Activated naive CD8-positive, alpha-beta T cell treated with anti-CD3 and anti-CD28 coated beads for 36 hours (primary cell): Measurements from ENCODE around the gene PGGT1B. TPM values are rescaled to one million over a fixed set of nuclear protein-coding genes. Genes with fewer than 3 reads are reported as not detected.

ENCODE experiments used
- DNase-seq: peaks from one replicate; pipeline ENCODE4 v3.0.0; 2021
- H3K27ac Mint-ChIP-seq: one replicate; pipeline ENCODE4 v1.8.0; 2022; ENCODE audit warnings: mild to moderate bottlenecking, moderate library complexity, mixed read lengths
- H3K27me3 Mint-ChIP-seq: one replicate; pipeline ENCODE4 v1.8.0; 2022; ENCODE audit warnings: mild to moderate bottlenecking, mixed read lengths
- H3K36me3 Mint-ChIP-seq: one replicate; pipeline ENCODE4 v1.8.0; 2021; ENCODE audit warnings: mild to moderate bottlenecking, mixed read lengths
- H3K4me1 Mint-ChIP-seq: one replicate; pipeline ENCODE4 v1.8.0; 2021; ENCODE audit warnings: mixed read lengths
- H3K4me3 Mint-ChIP-seq: one replicate; pipeline ENCODE4 v1.8.0; 2022; ENCODE audit warnings: mild to moderate bottlenecking, moderate library complexity, mixed read lengths
- H3K9me3 Mint-ChIP-seq: one replicate; pipeline ENCODE4 v1.8.0; 2022; ENCODE audit warnings: mixed read lengths
- total RNA-seq, 2 experiments: library from RNA; stranded (reverse); gene quantifications; one replicate each; pipeline ENCODE4 v1.2.3, GENCODE V29; 2021

The PGGT1B gene
- total RNA-seq, 2 experiments from 2014 or later: 47.9 TPM

DNA sequence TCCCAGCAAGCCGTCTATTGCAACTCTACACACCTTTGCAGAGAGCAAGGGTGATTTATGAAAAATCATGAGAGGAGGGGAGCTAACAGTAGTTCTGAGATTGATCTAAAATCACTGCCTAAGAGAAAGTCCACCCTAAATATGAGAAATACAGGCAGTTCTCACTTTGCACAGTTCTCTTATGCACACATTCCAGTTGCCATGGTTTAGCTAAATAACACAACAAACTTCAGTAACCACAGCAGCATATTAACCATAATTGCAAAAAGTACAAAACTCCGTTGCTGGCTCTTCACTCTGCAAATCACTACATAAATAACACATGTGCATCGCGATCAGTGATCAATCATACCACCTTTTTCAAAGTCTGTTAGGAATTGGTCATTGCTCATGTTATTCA lies 31.1 kb downstream of the PGGT1B start:
- H3K27ac Mint-ChIP-seq: no peak overlapping the region
- no peak overlapping the region for H3K4me3 Mint-ChIP-seq
- peaks cover 30% of the 10 kb centered on the region for H3K36me3 Mint-ChIP-seq
- H3K4me1 Mint-ChIP-seq: peaks cover 9% of the 10 kb centered on the region
- H3K27me3 Mint-ChIP-seq: no peaks in the 10 kb centered on the region
- no peak for DNase-seq
- no peaks in the 10 kb centered on the region for H3K9me3 Mint-ChIP-seq

DNA sequence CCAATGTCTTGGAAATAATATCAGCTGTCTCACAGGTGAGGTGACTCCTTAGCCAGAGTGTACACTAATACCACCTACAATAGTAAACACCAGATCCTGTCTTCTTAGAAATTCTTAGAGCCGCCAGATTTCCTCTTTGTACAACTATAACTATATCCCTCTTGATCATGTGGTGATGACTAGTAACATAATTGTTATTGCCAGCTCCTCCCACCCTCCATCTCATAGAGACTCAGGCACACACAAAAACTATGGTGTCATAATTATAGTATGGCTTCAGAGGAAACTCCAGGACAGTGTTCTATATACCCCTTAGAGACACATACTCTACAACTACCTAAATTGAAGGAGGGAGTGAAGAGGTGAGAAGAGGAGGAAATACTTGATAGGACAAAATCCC lies 33.1 kb downstream of the PGGT1B start:
- Mint-ChIP-seq H3K4me1 (peaks cover 6% of the 10 kb centered on the region), H3K9me3 (no peaks in the 10 kb centered on the region), H3K4me3 (no peak overlapping the region), H3K36me3 (peaks cover 32% of the 10 kb centered on the region), H3K27me3 (no peaks in the 10 kb centered on the region), H3K27ac (no peak overlapping the region)
- DNase-seq: no peak

DNA sequence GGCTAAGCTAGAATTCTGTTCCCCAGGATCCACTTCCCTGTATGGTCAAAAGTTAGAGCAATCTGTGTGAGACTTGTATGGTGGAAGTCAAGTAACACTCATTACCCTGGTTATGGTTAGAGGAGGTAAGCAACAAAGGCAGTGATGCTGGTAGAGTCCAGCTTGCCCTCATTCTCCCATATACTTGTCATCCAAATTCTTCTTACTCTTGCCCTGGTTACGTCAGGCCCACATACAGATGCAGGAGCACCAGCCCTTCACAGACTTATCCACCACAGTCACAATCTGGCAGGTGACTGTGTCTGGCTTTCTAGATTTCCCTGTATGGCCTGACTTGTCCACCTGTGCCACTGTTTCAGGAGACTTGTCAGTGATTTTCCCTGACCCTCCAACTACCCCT lies 35.4 kb downstream of the PGGT1B start:
- Mint-ChIP-seq H3K36me3 (peaks cover 28% of the 10 kb centered on the region), H3K9me3 (no peaks in the 10 kb centered on the region), H3K27me3 (no peaks in the 10 kb centered on the region), H3K4me1 (peaks cover 3% of the 10 kb centered on the region), H3K4me3 (no peak overlapping the region), H3K27ac (no peak overlapping the region)
- DNase-seq: no peak

DNA sequence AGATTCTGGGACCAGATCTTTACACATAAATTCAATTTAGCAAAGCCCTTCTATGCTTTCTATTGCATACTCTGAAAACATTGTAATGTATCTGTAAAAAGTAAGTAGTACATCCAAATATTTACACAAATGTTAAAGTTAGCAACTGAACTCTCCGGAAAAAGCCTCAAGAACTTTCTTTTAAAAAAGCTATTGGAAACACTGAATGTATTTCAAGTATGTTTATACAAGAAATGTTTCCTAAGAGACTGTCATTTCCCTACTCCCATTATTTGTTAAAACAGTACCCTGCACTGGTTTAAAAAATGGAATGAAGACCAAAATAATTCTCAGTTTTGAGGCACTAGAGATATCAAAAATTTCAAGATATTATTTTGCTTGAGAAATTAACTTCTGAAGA lies 48.1 kb downstream of the PGGT1B start:
- peaks cover 2% of the 10 kb centered on the region for H3K4me1 Mint-ChIP-seq
- no peaks in the 10 kb centered on the region for H3K27me3 Mint-ChIP-seq
- H3K36me3 Mint-ChIP-seq: peaks cover 17% of the 10 kb centered on the region
- no peak for DNase-seq
- H3K4me3 Mint-ChIP-seq: no peak overlapping the region
- H3K27ac Mint-ChIP-seq: no peak overlapping the region
- no peaks in the 10 kb centered on the region for H3K9me3 Mint-ChIP-seq

DNA sequence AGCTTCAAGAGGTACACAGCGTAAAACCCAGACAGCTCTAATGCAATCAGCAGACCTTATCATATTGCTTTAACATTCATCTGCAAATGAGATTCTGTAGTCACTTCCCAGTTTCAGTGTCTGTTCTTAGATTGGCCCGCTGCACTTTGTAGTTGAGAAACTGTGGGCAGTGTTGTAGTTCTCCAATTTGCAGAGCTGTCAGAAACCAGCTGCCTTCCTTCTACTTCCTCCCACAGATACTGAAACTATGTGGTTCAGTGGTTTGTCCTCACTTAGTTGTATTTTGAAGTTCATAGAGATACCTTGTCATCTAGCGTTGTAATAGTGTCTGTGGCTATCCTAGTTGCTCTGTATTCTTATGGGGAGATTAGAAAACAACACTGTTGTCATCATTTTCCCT lies 53.4 kb downstream of the PGGT1B start:
- H3K4me3 Mint-ChIP-seq: no peak overlapping the region
- H3K27ac Mint-ChIP-seq: no peak overlapping the region

DNA sequence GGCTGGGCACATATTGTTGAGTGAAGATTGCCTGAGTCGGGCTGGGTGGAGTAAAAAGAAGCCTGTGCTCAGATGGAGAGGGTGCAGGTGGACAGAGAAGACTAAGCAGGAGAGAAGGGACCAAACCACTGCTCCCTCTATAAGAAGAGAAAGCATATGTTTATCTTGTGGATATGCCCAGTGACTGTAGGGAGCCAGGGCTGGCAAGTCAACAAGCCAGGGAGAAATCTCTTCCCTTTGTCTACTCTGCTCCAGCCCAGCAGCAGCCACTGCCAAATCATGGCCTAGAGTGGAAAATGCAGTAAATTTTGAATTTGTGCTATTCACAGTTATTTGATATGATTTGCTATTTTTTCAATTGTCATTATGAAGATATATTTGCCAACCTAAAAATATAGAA lies 59.7 kb downstream of the PGGT1B start:
- Mint-ChIP-seq H3K4me1 (no peaks in the 10 kb centered on the region), H3K27me3 (no peaks in the 10 kb centered on the region), H3K9me3 (peaks cover 5% of the 10 kb centered on the region), H3K4me3 (no peak overlapping the region), H3K27ac (no peak overlapping the region), H3K36me3 (peaks cover 10% of the 10 kb centered on the region)
- DNase-seq: no peak

More for the DNA sequence above, 53.4 kb downstream of the PGGT1B start:
- DNase-seq: peak; percentile 40
- H3K27me3 Mint-ChIP-seq: no peaks in the 10 kb centered on the region
- peaks cover 11% of the 10 kb centered on the region for H3K4me1 Mint-ChIP-seq
- H3K9me3 Mint-ChIP-seq: no peaks in the 10 kb centered on the region
- peaks cover 28% of the 10 kb centered on the region for H3K36me3 Mint-ChIP-seq

DNA sequence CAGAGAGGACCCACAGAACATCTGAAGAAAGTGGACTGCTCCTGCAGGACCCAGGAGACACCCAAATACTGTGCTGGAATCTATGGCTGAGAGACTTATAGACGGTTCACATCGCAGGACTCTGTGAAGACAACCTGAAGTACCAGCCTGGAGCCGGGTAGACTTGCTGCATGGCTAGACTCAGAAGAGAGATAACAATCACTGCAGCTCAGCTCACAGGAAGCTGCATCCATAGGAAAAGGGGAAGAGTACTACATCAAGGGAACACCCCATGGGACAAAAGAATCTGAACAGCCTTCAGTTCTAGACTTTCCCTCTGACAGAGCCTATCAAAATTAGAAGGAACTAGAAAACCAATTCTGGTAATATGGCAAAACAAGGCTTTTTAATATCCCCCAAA lies 66.5 kb downstream of the PGGT1B start:
- no peaks in the 10 kb centered on the region for H3K4me1 Mint-ChIP-seq
- H3K36me3 Mint-ChIP-seq: peaks cover 5% of the 10 kb centered on the region
- peaks cover 5% of the 10 kb centered on the region for H3K9me3 Mint-ChIP-seq
- no peak overlapping the region for H3K27ac Mint-ChIP-seq
- no peak overlapping the region for H3K4me3 Mint-ChIP-seq
- H3K27me3 Mint-ChIP-seq: peaks cover 8% of the 10 kb centered on the region
- no peak for DNase-seq

DNA sequence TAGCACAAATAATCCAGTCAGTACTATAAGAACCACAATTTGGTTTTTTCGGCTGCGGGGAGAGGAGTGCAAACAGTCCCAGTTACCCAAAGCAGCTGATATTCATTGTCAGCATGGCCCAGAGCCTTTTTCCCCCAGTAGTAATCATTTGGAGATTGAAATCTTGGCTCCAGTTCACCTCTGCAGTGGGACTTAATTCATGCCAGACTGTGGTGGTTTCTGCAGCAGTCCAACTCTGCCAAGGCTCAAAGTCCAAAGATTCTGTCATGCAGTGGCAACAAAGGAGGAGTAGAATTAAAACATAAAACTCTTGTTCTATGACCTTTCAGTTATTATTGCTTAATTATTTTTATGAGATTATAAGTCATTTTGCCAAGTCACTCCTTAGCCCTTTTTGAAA lies 68.0 kb downstream of the PGGT1B start:
- Mint-ChIP-seq H3K4me1 (no peaks in the 10 kb centered on the region), H3K36me3 (peaks cover 2% of the 10 kb centered on the region), H3K27me3 (peaks cover 12% of the 10 kb centered on the region), H3K4me3 (no peak overlapping the region), H3K9me3 (peaks cover 2% of the 10 kb centered on the region), H3K27ac (no peak overlapping the region)
- no peak for DNase-seq

DNA sequence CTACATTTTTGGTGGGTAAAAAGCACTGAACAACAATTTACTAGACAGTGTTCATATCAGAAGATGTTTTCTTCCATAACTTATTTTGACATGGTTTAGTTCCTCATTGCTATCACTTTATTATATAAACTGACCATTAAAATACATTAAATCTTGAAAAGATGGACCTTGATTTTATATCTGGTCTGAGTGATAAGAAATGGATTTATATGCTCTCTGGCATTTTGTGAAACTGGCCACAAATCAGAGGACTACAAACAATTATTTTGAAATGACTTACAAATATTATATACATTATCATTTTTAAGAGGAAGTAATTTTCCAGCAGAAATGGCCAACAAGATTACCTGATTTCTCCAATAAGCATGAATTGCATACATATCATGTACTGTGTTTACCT lies 69.4 kb downstream of the PGGT1B start:
- no peaks in the 10 kb centered on the region for H3K9me3 Mint-ChIP-seq
- peaks cover 20% of the 10 kb centered on the region for H3K27me3 Mint-ChIP-seq
- H3K27ac Mint-ChIP-seq: no peak overlapping the region
- DNase-seq: no peak
- no peaks in the 10 kb centered on the region for H3K4me1 Mint-ChIP-seq
- no peak overlapping the region for H3K4me3 Mint-ChIP-seq
- no peaks in the 10 kb centered on the region for H3K36me3 Mint-ChIP-seq

DNA sequence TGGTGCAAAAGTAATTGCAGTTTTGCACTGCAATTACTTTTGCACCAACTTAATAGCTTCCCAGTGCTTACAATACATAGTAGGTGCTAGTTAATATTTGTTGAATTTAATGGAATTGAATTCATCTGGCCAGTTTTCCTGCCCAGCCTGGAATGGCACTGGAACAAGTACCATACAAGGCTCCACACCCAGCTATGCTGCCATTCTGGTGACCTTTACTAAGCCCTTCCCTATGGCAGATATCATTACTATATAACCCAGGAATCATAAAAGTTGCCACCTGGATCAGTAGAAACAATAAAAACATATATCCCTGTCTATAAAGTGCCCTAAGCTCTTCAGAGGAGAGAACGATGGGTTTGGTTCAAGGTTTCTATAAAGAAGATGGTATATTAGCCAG lies 70.6 kb downstream of the PGGT1B start:
- H3K4me3 Mint-ChIP-seq: no peak overlapping the region
- H3K4me1 Mint-ChIP-seq: no peaks in the 10 kb centered on the region
- H3K9me3 Mint-ChIP-seq: no peaks in the 10 kb centered on the region
- H3K27ac Mint-ChIP-seq: no peak overlapping the region
- DNase-seq: no peak
- H3K27me3 Mint-ChIP-seq: peaks cover 21% of the 10 kb centered on the region
- no peaks in the 10 kb centered on the region for H3K36me3 Mint-ChIP-seq

DNA sequence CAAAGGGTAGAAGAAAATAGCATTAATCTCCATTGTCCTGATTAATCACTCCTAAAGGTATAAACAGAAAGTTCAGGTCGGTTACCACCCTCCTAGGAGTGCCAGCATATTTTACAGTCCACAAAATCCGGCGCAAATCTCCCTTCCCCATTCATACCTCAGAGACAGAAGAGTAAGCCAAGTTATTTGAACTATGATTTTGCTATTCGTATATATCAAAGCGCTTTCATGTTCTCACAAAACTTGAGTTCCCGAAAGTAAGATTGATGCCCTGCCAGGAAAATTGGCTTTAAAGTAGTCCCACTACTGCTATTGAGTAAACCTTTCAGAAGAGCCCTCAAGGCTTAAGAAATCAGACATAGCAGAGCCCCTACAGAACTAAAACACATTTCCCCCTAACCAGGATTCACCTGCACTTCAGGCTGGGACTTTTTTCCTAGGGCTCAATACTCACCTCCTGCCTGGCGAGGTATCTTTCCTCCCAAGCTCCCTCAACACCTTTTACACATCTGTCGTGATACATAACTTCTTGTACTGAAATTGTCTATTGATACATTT lies 71.1 kb downstream of the PGGT1B start:
- no peak for DNase-seq
- no peaks in the 10 kb centered on the region for H3K9me3 Mint-ChIP-seq
- H3K4me3 Mint-ChIP-seq: no peak overlapping the region
- no peak overlapping the region for H3K27ac Mint-ChIP-seq
- peaks cover 25% of the 10 kb centered on the region for H3K27me3 Mint-ChIP-seq
- no peaks in the 10 kb centered on the region for H3K36me3 Mint-ChIP-seq
- no peaks in the 10 kb centered on the region for H3K4me1 Mint-ChIP-seq

DNA sequence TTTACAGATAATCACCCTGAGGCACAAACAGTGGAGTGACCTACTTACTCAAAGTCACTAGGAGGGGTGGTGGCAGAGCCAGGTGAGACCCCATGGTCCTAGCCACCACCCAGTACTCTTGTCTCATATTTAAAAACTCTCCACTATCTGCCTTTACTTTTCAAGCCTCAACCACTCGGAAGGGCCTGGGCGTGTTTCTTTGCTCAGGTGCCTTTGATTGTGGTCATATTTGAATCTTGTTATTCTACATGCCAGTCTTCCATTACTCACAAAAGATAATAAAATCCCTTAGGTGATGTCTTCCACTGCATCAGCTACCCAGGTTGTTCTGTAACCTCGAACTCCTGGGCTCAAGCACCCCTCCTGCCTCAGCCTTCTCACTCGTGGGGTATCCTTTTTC lies 72.3 kb downstream of the PGGT1B start:
- Mint-ChIP-seq H3K4me3 (no peak overlapping the region), H3K9me3 (no peaks in the 10 kb centered on the region), H3K27me3 (peaks cover 29% of the 10 kb centered on the region), H3K36me3 (no peaks in the 10 kb centered on the region), H3K4me1 (no peaks in the 10 kb centered on the region), H3K27ac (no peak overlapping the region)
- DNase-seq: no peak

DNA sequence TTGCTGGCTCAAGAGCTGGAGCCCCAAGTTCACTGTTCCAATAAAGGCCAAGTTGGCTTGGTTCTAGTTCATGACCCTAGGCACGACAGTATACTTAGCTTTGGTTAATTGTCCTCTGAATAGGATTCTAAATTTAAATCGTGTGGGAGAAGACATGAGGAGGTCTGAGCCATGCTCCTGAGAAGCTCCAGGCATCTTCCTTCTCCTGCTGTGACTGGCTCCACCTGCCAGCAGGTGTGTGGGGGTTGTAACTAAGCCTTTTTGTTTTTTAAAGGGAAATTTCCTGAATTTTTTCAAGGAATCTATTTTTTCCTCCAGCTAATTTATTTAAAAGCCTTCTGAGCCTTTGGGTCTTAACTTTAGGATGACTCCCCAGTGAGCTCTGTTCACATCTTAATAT lies 72.8 kb downstream of the PGGT1B start:
- Mint-ChIP-seq H3K4me1 (no peaks in the 10 kb centered on the region), H3K4me3 (no peak overlapping the region), H3K36me3 (no peaks in the 10 kb centered on the region), H3K9me3 (no peaks in the 10 kb centered on the region), H3K27ac (no peak overlapping the region), H3K27me3 (peaks cover 32% of the 10 kb centered on the region)
- DNase-seq: no peak

DNA sequence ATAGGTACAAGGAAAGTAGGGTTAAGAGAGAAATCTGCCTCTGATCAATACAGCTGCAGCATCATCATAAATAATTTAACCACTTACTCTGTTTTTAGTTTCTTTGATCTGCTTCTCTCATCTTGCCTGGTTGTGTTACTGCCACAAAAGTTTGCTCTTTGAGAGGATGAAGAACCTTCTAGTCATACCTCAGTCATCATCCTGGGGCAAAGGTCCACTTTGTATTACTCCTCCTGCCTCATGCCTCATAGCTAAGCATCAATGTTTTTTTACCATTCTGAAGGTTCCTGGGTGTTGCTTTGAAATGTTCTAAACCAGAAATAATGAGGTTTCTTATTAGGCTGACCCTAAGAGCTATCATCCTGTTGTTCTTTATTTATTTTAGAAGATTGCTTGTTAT lies 75.9 kb downstream of the PGGT1B start:
- DNase-seq: no peak
- no peak overlapping the region for H3K4me3 Mint-ChIP-seq
- H3K4me1 Mint-ChIP-seq: peaks cover 3% of the 10 kb centered on the region
- peaks cover 2% of the 10 kb centered on the region for H3K9me3 Mint-ChIP-seq
- no peaks in the 10 kb centered on the region for H3K36me3 Mint-ChIP-seq
- H3K27ac Mint-ChIP-seq: no peak overlapping the region
- peaks cover 50% of the 10 kb centered on the region for H3K27me3 Mint-ChIP-seq

DNA sequence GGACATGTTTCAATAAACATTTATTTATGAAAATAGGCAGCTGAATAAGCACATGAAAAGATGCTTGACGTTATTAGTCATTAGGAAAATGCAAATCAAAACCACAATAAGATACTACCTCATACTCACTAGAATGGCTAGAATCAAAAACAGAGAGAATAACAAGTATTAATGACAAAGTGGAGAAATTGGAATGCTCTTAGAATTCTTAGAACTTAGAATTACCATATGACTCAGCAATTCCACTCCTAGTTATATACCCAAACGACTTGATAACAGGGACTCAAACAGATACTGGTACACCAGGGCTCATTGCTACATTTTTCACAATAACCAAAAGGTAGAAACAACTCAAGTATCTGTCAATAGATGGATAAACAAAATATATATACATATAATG lies 77.9 kb downstream of the PGGT1B start:
- Mint-ChIP-seq H3K9me3 (peaks cover 2% of the 10 kb centered on the region), H3K36me3 (no peaks in the 10 kb centered on the region), H3K27ac (no peak overlapping the region), H3K4me3 (no peak overlapping the region), H3K27me3 (peaks cover 63% of the 10 kb centered on the region), H3K4me1 (peaks cover 6% of the 10 kb centered on the region)
- no peak for DNase-seq

DNA sequence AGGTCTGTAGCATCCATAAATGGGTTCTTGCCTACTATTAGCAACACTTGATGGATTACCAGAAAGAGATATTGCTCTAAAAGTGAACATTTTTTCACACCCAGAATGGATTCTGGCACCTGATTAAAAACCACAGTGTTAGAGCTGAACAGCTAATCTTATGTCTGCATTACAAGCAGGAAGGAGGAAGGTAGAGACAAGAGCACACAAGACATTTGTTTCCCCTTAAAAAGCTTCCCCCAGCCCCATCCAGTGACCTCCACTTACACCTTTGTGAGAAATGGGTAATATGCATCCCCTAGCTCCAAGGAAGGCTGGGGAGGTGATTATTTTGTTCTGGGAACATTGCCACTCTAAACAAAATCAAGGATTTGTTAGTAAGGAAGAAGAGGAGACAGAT lies 80.9 kb downstream of the PGGT1B start:
- no peak overlapping the region for H3K4me3 Mint-ChIP-seq

More for the DNA sequence above, 80.9 kb downstream of the PGGT1B start:
- peaks cover 8% of the 10 kb centered on the region for H3K4me1 Mint-ChIP-seq
- peaks cover 81% of the 10 kb centered on the region for H3K27me3 Mint-ChIP-seq
- H3K27ac Mint-ChIP-seq: no peak overlapping the region
- peaks cover 2% of the 10 kb centered on the region for H3K36me3 Mint-ChIP-seq
- peaks cover 2% of the 10 kb centered on the region for H3K9me3 Mint-ChIP-seq
- no peak for DNase-seq
